ENCODE data around the gene CBFA2T3.
A peak's percentile ranks its signal among the peaks of the same experiment; 100 is the strongest.

CBFA2T3 gene

DNA sequence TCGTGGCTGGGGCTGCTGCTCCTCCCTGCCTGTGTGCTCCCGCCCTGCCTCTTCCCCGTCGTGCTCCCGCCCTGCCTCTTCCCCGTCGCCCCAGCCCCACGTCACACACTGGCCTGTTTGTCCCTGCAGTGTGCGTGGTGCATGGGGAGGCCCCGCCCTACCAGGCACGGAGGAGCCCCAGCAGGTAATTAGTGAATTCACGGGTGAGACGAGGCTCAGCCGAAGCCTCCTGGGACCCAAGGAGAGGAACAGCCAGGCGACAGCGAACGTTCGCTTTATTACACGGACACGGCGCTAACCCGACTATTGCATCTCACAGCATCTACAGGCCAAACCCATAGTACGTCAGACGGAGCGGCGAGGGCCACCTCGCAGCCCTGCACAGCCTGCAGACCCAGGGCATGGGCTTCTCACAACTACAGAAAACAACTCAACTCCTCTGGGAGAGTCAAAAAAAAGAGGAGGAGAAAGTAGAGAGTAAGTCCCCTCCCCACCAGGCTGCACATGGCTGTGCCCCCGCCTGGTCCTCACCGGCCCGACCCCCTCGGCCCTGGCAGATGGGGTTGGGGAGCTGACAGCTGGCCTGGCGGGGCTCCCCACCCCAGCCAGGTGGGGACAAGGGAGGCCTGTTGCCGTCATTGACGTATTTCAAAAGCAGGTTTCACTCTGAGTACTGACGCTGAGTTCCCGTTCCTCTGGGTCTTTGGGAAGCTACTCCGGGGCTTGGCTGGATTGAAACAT lies 106.2 kb downstream of the CBFA2T3 start:
- no peak for DNase-seq

DNA sequence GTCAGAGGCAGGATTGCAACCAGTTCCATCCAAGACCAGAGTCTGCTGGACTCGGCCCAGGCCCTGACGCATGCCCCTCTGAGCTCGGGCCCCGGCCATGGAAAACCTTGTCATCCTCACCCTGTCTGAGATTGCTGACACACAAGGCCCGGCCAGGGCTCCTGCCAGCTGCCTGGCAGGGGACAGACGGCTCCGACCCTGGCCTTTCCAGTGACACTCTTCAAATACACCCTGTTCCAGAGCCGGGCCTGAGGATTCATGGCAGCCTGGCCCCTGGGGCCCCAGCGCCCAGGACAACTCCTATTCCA lies 107.4 kb downstream of the CBFA2T3 start:
- DNase-seq, result no peak

DNA sequence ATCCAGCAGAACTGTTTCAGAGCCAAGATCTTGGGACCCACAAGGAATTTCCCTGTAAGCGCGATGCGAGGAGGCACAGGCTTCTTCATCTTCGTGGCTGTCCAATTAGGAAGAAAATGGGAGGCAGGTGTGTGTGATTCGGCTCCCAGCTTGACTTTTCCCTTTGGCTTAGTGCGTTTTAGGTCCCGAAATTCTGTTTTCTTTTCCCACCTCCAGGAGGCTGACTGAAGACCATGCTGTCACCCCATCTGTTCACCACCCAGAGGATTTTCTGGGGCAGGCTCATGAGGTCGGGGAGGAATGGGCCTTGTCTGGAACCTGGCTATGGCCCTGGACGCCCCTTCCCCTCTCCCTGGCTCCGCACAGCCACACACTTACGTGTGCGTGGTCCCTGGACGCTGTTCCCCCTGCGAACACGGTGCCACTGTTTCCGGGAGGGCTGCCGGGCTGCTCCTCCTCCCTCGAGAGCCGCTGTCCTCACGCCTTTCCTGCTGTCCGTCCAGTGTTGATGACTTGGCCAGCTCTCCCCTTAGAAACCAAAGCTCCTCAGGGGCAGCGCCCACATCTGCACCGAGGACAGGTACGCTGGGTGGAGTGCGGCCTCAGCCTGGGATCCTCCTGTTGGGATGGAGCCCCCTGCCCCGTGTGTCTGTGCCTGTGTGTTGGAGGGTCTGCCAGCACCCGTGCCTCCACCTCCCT lies 107.9 kb downstream of the CBFA2T3 start:
- no peak for DNase-seq

DNA sequence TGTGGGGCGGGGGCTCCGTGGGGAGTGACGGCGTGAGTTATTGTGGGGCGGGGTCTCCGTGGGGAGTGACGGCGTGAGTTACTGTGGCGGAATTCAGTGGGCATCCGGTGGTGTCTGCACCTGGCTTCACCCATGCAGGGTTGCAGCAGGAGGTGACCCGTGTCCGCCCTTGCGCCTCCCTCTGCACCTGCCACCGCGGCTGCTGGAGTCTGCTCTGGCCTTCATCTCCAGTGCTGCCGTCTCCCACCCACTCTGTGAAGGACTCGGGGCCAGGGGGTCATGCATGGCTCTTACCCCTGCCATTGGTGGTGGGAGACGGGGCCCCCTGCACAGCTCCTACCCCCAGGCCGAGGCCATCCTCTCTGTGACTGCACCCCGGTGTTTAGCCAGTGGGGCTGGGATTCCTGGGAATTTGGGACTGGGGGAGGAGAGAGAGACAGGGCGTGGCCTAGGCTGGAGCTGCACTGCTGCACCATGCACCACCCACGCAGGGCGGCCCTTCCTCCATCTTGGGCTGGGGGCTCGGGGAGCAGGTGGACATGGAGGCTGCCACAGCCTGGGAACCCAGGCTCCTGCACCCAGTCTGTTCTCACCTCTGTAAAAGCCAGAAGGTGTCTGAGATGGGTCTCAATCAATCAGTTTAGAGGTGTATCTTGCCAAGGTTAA lies 109.3 kb downstream of the CBFA2T3 start:
- DNase-seq, result no peak

- no peak for DNase-seq
Measured at GRCh38 chr16:88866151-88866920, 110.7 kb downstream of the CBFA2T3 start, which contains the start of gene PABPN1L. TSS of gene PABPN1L (minus strand) at chr16:88866660. CDS start at chr16:88866606, 54 bp downstream.

- no peak for DNase-seq
Measured at GRCh38 chr16:88865742-88866141, 111.3 kb downstream of the CBFA2T3 start.

DNA sequence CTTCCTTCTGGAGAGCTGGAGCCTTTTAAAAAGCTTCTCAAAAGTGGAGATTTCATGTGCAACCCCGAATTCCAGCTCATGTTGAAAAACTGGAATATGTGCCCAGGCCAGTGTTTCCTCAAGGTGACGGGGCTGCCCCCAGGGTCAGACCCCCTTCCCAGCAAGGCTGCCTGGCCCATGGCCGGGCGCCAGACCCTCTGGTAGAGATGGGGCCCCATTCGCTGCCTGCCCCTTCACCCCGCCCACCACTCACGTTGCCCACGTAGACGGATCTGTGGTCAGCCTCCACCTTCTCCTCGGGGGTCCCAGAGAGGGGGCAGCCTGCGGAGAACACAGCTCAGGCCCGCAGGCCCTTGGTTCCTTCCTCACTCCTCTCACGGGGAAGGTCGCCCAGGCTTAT lies 111.7 kb downstream of the CBFA2T3 start:
- no peak for DNase-seq

GRCh38 chr16:88864521-88864920 lies 112.5 kb downstream of the CBFA2T3 start:
- DNase-seq, result no peak

DNA sequence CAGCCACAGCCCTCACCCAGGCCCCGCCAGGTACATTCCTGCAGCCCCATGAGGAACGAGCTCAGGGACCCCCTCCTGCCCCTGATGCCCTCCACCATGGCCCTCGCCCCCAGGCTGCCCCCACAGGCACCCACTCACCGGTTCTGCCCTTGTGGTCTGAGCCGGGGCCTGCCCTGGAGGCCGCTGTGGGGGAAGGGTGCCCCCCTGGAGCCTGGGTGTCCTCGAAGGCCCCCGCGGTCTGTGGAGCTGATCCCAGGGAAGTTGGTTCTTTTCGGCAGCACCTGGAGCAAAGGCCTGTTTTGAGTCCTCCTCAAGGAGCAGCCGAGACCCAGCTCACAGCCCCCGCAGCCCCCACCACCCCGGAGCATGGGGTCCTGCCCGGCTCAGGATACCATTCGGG lies 112.9 kb downstream of the CBFA2T3 start:
- DNase-seq, result no peak

DNA sequence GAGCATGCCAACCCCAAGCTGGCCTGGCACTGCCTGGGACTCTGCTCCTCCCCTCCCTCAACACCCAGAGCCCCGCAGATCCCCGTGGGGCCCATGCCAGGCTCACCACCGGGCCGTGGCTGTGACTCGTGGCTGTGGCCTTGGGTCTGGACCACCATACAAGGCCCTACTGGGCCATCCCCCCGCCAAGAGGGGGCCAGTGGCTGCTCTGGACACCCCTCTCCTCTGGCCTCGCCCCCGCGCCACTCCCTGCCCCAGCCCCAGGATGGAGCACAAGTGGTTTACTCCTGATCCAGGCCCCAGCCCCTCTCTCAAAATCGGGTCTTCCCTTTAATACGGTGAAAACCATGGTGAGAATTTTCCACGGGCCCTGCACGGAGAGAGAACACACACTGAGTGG lies 113.6 kb downstream of the CBFA2T3 start:
- no peak for DNase-seq

GRCh38 chr16:88862968-88863367 lies 114.0 kb downstream of the CBFA2T3 start:
- no peak for DNase-seq

DNA sequence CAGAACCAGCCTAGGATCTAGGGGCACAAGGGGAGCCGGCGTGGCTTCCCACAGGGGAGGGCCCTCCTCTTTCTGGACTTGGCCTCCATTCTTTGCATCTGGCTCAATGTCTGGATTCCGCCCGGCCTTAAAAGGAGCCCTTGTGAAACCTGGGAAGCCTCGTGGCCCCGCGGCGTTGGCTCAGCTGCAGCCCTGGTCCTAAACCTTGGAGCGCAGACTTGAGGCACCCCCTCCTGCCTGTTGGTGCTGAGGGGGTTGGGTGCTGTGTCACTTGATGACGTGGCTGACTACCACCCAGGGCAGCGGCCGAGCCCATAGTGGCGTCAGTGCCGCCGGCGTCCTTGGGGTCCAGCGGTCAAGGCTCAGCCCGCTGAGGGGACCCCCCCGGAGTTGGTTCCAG lies 115.6 kb downstream of the CBFA2T3 start:
- no peak for DNase-seq

DNA sequence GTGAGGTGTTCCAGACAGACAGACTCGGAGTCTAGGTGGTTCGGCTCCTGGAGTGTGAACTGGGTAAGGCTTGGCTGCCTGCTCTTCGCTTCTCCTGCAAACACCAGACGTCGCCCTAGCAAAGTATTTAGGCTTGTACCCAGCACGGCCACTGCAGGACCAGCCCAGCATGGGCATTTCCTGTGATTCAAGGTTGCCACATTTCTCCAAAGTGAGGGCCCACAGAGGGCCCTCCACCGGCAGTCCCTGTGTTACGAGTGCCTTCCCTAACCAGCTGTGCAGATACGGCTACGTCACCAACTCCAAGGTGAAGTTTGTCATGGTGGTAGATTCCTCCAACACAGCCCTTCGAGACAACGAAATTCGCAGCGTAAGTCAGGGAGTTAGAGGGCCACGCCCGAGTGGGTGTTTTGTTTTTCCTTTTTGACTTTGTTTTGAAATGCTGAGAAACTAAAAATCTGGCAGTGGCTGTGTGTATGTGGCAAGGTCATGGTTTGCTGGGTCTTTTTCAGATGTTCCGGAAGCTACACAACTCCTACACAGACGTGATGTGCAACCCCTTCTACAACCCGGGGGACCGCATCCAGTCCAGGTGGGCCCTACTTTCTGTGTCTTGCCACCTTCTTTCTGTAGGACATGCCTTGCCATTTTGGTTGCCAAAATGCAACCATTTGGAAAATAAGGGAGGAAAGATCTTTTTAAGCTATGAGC lies 117.5 kb downstream of the CBFA2T3 start:
- no peak for DNase-seq

- no peak for DNase-seq
Measured at GRCh38 chr16:88857728-88858339, 119.2 kb downstream of the CBFA2T3 start.

- DNase-seq, result peak; percentile 82
Measured at GRCh38 chr16:88856828-88857727, 119.9 kb downstream of the CBFA2T3 start, which contains the start of the genes GALNS and TRAPPC2L. TSS of gene GALNS (minus strand) at chr16:88856947. CDS start at chr16:88856877, 70 bp downstream. TSS of gene TRAPPC2L (plus strand) at chr16:88857127. CDS start at chr16:88857151, 24 bp downstream.

DNA sequence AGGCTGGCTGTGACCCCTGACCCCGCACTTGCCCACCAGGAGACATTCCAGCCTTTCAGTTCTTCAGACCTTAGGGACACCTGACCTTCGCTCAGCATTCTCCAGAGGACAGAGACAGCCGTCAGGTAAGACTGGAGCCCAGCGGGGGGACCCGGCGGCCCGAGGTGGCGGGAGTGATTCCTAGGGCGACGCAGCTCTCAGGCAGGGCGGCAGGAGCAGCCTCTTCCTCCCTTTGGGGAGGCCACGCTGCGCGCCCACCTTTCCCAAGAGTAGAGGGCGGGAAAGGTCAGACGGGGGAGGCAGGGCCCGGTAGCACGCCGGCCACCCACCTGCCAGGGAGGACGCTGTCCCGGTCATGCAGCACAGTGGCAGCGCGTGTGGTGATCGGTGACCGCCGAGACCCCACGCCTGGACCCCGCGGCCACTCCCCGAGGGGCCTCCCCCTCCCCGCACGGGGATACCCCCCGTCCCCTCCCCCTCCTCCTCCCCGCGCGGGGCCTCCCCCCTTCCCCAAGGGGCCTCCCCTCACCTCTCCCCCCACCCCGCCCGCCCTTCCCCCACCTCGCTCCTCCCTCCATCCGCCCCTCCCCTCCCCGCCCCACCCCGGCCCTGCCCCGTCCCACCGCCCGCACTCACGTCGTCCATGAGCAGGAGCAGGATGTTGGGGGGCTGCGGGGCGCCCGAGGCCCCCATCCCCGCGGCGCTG lies 120.7 kb downstream of the CBFA2T3 start:
- DNase-seq, result no peak

DNA sequence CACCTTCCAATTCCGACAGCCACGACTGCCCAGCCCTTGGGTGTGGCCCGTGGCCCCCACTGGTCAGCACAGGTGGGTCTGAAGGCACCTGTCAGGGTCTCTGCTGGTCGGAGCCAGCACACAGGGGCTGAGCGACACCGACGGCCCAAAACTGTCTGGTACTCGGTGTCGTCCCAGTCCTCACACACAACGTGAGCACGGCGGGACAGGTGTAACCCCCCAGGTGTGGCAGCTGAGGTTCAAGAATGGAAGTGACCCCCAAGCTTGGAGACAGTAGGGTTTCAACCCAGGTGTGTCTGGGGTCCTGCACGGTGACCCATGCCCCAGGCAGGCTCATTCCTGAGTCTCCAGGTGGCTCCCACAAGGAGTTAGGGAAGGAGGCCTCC lies 121.3 kb downstream of the CBFA2T3 start:
- no peak for DNase-seq

DNA sequence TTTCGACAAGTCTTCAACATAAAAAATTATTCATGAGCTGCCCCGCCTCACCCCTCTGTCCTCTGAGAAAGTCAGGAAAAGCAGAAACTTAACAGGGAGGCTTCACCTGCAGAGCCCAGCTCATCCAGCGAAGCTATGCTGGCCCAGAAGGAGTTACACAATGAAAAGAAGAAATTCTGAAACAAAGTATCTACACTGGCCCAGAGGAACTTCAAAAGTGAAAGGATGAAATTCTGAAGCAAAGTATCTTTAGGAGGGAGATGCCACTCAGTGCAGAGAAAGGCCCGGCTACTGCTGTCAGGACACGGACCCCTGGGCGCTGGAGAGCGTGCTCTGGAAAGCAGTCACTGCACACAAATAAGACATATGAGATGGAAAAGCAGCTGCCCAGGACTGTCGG lies 121.8 kb downstream of the CBFA2T3 start:
- DNase-seq, result no peak

- DNase-seq, result no peak
Measured at GRCh38 chr16:88854306-88855111, 122.5 kb downstream of the CBFA2T3 start.

All from NCI-H774 (cell line).